ENCODE data around the gene ZNF646.

Gene ZNF646

GRCh38 chr16:31132303-31132979 lies 58.2 kb downstream of the ZNF646 start:
- DNase-seq: no peak

GRCh38 chr16:31133046-31133501 lies 58.9 kb downstream of the ZNF646 start:
- no peak for DNase-seq
